Limb (tissue), 2 donors: ENCODE measurements around the gene RBMS3.
A peak's percentile ranks its signal among the peaks of the same experiment; 100 is the strongest.

ENCODE experiments used
- DNase-seq, 2 donors: peaks; one replicate each; pipeline ENCODE4 v3.0.0-alpha.2; 2016; ENCODE audit errors: extremely low spot score in 2 of 2

Gene RBMS3

GRCh38 chr3:29864809-29865208 lies 583.9 kb downstream of the RBMS3 start:
- DNase-seq: no peak

GRCh38 chr3:29868543-29869101 lies 587.8 kb downstream of the RBMS3 start:
- no peak for DNase-seq

- no peak for DNase-seq
These were observed 589.3 kb downstream of the RBMS3 start for GRCh38 chr3:29870136-29870535.

GRCh38 chr3:29871087-29871486 lies 590.2 kb downstream of the RBMS3 start:
- no peak for DNase-seq

- DNase-seq: no peak
These were observed 599.9 kb downstream of the RBMS3 start for GRCh38 chr3:29880809-29881208.

- DNase-seq: no peak
These were observed 606.6 kb downstream of the RBMS3 start for GRCh38 chr3:29887451-29887850.

- DNase-seq: no peak
These were observed 608.3 kb downstream of the RBMS3 start for GRCh38 chr3:29889215-29889614.

GRCh38 chr3:29890801-29891200 lies 609.9 kb downstream of the RBMS3 start:
- DNase-seq: no peak

- DNase-seq: peak in 1 of 2 donors; percentile 47
These were observed 612.2 kb downstream of the RBMS3 start for GRCh38 chr3:29892976-29893554.

GRCh38 chr3:29896856-29897255 lies 616.0 kb downstream of the RBMS3 start:
- DNase-seq: no peak

- DNase-seq: peak in 1 of 2 donors; percentile 59
These were observed 617.5 kb downstream of the RBMS3 start for GRCh38 chr3:29898171-29898965.

- no peak for DNase-seq
These were observed 618.1 kb downstream of the RBMS3 start for GRCh38 chr3:29899021-29899420.

- peak in 1 of 2 donors; percentile 85 for DNase-seq
These were observed 620.2 kb downstream of the RBMS3 start for GRCh38 chr3:29901097-29901496.

GRCh38 chr3:29903600-29903999 lies 622.7 kb downstream of the RBMS3 start:
- DNase-seq: no peak

GRCh38 chr3:29906906-29907305 lies 626.0 kb downstream of the RBMS3 start:
- no peak for DNase-seq

GRCh38 chr3:29912600-29913288 lies 631.9 kb downstream of the RBMS3 start:
- no peak for DNase-seq

- no peak for DNase-seq
These were observed 634.1 kb downstream of the RBMS3 start for GRCh38 chr3:29914861-29915524.

GRCh38 chr3:29919571-29919970 lies 638.7 kb downstream of the RBMS3 start:
- no peak for DNase-seq

- peak; percentile 31 to 65 for DNase-seq
These were observed 642.3 kb downstream of the RBMS3 start for GRCh38 chr3:29922992-29923746.

- peak in 1 of 2 donors; percentile 32 for DNase-seq
These were observed 644.1 kb downstream of the RBMS3 start for GRCh38 chr3:29924783-29925561.
